HG02981 (cell line): ENCODE results near the gene SMCP.

Experiments used
- ATAC-seq: cut with Tn5 transposase; IDR thresholded peaks from one replicate; pipeline ENCODE4 v1.9.1; 2021; ENCODE audit warnings: mild to moderate bottlenecking, moderate library complexity; ENCODE audit not compliant: unreplicated experiment

Gene SMCP

DNA sequence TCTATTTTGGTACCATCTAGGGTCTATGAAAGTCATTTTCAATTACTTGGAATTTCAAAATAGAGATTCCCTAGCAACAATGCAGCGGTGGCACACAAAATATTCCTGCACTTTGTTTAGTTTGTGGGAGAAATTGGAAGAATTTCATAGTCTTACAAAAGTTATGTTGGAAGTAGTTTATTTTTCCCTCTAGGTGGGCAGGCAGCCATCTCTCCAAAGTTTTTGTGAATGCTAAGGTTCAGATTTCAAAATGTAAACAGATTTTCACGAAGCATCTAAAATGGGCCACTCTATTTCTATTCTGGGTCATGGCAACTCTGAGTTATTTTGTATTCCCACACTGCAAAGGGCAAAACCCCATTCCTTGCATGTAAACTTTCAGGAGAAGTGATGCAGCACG, 8.0 kb downstream of the SMCP start:
- ATAC-seq, result no peak

DNA sequence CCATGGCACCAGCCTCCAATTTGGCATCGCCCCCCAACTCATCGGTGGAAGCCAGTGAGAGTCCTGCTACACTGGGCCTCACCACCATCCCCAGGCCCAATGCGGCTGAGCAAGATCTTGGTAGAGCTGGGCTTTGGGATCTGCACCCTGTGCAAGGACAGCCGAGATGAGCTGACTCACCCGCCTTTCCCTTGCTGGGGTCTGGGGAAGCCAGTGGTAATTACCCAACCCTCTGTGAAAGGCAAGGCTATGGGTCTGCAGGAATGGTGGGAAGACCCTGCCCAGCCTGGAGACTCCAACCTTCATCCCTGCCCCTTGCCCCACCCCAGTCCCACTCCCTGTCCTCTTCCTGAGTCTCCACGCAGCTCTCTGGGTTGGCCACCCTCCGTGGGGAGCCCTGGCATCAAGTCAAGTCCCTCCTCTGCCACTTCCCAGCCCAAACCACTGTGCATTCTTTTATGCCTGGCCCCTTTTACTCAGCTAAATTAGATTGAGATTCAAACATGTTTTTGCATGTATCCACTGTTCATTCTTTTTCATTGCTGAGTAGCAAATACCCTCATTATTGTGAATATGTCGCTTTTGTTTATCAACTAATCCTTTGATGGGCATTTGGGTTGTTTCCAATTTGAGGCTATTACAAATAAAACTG, 8.8 kb downstream of the SMCP start:
- ATAC-seq, result no peak

DNA sequence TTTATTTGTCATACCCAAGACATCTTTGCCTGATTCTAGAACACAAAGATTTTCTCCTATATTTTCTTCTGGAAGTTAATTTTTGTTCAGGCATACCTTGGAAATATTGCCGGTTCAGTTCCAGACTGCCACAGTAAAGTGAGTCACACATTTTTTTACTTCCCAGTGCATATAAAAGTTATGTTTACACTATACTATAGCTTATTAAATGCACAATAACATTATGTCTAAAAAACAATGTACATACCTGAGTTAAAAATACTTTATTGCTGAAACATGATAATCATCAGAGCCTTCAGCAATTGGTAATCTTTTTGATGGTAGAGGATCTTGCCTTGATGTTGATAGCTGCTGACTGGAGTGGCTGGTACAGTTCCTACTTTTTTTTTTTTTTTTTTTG, 10.0 kb downstream of the SMCP start:
- no peak for ATAC-seq

DNA sequence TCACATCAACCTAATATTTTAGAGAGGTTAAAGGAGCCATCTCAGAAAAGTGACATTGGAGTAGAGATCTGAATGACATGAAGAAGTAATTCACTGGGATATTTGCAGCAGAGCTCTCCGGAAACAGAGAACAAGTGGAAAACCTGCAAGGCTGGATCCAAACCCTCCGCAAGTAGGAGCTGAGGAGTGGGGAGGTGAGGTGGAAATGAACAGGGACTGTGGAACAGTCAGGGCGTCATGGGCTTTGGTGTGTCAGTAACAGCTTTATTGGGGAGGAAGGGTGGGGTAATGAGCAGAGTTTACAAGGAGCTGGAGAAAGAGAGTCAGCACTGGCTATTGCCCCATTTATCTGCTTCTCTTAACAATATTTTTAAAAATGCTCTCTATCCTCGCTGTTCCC, 20.9 kb downstream of the SMCP start:
- ATAC-seq, result no peak

DNA sequence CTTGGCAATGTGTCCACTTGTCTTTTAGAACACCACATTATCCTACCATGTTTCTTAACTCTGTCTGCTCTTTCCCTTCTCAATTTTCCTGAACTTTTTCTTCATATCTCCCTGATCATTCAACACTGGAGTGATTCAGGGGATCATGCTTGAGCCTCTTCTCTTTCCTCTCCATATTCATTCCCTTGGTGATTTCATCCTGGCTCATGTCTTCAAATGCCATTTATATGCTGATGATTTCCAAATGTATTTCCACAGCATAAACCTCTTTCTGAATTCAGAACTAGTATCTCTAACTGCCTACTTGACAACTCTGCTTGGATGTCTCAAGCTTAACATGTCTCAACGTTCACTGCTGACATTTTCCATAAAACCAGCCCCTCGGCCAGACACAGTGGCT, 21.8 kb downstream of the SMCP start:
- ATAC-seq, result no peak

DNA sequence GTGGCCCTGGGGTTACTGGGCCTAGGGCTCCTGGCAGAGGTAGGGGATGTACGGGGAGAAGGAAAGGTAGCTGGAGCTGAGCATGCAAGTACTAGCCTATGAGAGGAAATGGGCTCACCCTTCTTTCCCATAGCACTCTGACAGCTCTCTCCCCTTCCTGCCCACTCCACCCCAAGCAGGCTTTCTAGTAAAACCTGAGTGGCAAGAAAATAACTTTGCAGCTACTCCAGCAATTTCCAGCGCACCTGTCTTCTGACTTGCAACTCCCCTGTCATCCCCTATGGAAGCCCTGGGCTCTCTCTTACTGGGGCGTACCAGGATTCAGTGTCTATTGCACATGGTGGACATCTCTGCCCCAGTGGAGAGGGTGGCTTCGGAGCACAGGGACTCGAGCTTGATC, 23.5 kb downstream of the SMCP start:
- ATAC-seq, result no peak

DNA sequence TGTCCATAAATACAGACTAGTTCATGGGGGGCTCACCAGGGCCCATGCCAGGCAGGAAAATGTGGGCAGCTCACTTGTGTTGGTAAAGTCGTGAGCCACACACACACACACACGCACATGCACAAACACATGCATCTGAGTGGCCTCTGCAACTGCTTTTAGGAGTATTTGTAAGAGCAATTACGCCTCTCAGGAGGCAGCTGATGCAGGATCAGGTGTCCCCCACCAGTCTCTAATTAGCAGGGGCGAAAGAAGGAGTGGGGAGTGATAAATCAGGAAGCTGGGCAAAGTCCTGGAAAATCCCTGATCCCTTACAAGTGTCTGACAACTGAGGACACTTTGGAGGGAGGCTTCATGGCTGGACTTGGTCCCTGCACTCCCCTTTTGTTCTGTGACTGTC, 24.5 kb downstream of the SMCP start:
- no peak for ATAC-seq

DNA sequence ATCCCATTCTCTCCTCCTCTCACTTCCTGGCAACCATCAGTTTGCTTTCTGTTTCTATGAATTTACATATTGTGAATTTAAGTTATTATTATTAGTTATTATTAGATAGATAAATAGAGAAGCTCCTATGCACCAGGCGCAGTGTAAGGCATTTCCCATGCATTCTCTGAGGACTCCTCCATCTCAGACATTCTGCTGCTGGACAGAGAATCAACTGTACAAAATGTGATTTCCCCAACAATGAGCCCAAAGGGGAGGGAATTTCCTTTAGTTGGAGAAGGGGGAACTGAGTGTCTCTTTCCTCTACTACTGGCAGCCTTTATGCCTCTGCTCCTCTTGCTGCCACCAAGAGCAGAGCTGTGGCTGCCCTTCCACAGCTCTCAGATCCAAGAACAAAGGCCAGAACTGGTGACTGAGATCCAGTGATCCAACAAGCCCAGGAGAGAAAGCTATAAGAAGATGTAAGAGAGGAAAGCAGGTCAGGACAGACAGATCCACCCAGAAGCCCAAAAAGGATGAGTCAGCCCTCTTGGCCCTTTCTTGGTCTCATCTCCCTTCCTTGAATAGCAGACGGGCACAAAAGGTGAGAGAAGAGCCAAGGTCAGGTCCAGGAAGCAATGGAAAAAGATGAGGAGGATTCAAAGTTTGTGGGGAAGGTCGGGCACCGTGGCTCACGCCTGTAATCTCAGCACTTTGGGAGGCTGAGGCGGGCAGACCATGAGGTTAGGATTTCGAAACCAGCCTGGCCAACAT, 26.7 kb downstream of the SMCP start:
- no peak for ATAC-seq

DNA sequence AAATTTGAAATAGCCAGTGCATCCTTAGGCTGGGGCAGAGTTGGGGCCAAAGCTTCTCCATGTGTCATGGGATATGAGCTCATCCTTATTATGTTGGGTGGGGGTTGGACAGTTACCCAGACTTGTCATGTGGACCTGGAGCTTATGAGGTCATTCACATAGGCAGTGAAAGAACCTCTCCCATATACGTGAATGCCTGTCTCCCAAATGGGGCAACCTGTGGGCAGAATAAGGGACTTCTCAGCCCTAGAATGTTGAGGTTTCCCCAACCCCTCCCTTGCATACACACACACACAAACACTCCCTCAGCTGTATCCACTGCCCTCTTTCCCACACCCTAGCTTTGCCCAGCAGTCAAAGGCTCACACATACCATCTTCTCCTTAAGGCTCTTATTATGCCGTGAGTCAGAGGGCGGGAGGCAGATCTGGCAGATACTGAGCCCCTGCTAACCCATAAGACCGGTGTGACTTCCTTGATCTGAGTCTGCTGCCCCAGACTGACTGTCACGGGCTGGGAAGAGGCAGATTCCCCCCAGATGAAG, 28.0 kb downstream of the SMCP start:
- no peak for ATAC-seq

DNA sequence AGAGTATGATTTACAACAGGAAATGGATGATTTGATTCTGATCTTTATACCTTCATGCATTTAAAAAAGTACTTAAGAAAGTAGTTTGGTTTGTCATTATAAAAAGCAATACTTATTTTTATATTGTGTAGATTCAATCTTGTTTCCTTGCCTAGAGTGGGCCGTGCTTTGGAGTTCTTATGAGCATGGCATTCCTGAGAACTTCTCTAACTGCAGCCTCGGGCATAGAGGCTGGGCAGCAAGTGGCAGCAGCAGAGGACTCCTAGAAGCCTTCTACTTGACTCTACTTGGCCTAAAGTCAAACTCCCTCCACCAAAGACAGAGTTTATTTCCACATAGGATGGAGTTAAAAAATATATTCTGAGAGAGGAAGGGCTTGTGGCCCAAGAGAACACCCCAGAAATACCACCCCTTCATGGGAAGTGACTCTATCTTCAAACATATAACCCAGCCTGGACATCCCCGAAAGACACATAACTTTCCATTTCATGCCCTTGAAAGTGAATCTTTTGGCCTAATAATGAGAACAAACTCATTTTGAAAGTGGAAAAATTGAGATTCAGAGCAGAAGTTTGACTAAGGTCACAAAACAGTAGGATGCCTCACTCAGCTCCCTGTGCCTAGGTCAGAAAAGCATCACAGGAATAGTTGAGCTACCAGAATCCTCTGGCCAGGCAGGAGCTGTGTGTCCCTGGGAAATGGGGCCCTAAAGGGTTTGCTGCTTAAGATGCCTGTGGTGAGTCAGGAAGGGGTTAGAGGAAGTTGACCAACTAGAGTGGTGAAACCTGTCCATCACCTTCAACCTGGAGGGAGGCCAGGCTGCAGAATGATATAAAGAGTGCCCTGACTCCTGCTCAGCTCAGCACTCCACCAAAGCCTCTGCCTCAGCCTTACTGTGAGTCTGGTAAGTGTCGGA, 29.8 kb downstream of the SMCP start, which contains the start of gene IVL:
IVL (plus strand) TSS at position 861 of the 916 bp plus-strand sequence. CDS start 1,252 bp downstream, outside the sequence.
- no peak for ATAC-seq

DNA sequence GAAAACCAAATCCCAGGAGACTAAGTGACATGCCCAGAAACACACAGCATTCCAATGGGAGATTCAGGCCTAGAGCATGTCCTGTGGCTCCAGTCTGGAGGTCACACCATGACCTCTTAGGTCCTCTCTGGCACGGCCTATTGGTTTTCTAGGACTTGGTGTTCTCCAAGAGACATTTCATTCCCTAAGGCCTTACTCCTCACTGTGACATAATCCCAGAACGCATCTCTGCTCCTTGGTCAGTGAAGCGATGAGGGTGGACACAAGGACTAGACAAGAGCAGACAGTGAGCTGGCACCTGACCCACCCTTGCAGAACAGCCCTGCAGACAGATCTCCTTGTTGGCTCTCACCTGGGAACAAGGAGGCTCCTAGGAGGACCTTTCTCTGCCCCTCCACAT, 31.1 kb downstream of the SMCP start:
- ATAC-seq, result no peak

DNA sequence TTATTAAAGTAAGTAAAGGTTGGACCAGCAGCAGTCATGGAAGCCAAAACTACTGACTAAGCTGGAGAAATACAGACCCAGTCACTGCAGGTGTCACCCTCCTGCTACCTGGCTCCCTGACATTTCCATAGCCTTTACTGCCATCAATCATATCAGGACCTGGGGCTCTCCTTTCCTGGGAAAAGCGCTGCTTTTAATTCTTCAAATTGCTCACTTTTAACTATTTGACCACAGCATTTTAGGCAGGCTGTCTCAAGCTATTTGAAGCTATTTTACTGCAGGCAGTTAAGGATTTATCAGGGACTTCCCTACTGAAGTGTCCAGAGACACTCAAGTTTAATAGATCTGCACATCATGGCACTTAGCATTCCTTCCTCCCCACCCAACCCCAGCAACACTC, 34.3 kb downstream of the SMCP start:
- ATAC-seq, result no peak

DNA sequence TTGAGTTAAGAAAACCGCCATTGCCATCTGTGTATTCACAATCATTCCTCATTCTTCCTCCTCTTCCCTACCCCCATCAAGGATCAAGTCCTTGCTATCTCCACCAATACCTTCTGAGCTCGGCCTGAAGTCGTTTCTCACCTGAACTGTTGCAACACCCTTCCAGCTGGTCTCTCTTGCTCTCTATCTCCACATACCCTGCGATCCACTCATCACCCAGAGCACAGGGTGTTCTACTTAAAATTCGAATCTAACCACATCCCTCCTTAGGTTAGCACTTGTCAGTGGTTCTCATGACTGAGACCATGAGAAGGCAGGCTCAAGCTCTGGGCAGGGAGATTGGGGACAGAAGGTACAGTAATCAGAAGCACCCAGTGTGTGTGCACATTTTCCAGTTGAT, 34.8 kb downstream of the SMCP start:
- no peak for ATAC-seq

DNA sequence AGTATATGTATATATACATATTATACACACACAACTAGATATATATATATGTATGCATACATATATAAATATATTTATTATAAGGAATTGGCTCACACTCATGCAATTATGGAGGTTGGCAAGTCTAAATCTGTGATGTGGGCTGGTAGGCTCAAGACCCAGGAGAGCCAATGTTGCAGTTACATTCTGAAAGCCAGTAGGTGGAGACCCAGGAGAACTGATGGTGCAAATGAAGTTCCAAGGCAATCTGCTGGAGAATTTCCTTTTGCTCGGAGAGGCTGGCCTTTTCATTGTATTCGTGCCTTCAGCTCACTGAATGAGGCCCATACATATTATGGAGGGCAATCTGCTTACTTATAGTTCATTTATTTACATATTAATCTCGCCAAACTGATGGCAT, 39.7 kb downstream of the SMCP start:
- ATAC-seq, result no peak

DNA sequence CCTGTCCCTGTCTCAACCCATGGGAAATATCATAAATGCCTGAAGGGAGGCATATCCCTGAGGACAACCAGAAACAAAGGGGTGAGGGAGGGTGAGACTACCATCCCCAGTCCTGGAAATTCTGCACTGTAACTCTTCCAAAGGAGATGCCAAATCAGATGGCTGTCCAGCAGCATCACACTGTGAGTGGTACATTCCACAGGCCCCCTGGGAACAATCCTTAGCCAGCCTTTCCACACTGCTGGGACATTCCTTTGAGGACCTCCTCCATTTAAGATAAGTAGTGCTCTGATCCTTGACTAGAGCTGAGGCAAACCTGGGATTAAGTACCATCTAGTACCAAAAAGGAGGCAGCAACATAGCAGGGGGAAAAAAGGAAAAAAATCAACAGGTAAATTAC, 40.9 kb downstream of the SMCP start:
- ATAC-seq, result no peak

DNA sequence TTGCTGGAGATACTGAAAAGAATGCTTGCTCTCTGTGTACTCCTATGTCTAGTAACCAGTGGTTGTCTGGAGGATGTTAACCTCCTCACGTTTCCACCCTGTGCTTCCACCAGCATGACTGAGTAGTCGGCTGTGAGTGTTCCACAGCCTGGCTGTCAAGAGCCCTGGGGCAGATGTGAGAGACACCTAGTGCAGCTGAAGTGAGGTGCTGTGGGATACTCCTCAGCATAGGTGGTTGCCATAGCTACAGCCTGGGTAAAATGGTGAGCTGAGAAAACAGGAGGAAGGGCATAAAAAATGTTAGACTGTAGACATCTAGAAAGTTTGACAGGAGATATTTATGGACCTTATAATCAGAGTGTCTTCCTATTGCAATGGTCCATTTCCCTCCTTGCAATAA, 46.1 kb downstream of the SMCP start:
- ATAC-seq, result no peak

DNA sequence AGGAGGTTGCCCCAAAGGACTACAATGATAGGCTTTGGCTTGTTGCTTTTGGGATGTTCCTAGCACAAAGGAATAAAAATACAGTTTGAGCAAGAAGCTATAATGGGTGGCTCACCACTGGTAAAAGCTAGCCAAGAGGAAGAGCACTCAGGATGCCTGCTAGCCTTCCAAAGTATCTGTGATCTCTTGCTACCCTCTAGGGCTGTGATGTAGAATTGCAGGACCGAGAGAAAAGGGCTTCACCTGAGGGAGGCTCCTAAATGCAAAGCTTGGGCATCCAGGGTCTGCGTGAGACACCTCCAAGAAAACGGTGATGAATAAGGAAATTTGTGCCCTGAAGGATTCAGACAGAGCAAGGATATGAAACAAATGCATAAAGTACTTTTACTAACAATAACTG, 48.0 kb downstream of the SMCP start:
- ATAC-seq, result no peak

DNA sequence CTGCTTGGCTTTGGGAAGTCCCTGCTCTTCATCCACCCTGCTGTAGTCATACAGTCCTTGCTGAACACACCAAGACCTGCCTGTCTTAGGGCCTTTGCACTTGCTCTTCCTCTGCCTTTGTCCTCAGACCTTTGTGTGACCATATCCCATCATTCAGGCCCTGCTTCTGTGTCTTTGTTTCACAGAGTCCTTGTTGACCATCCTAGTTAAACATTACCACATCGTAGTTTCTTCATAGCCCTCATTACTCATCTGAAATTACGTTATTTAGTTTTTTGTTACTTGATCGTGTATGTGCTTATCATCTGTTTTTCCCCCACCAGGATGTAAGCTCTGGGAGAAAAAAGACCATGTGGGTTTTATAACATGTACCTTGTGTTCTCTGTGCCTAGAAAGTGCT, 50.5 kb downstream of the SMCP start:
- ATAC-seq, result no peak

DNA sequence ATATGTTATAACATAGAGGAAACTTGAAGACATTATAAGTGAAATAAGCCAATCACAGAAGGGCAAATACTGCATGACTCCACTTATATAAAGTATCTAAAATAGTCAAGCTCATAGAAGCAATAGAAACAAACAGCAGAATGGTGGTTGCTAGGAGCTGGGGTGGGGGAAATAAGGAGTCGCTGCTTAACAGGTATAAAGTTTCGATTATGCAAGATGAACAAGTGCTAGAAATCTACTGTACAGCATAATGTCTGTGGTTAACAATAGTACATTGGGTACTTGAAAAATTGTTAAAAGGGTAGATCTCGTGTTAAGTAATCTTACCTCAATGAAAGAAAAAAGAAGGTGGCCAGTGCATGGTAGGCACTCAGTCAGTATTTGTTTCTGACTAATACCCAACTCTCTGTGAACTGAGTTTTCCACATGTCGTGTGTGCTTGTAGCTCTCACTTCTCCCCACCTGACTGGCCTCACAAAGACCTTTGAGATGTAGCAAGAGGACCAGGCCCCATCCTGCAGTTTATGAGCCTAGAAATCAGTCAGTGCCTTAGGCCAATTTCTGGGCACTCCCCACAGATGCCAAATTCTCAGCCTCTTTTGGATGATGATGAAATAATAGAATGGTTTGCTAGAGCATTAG, 54.2 kb downstream of the SMCP start:
- no peak for ATAC-seq

DNA sequence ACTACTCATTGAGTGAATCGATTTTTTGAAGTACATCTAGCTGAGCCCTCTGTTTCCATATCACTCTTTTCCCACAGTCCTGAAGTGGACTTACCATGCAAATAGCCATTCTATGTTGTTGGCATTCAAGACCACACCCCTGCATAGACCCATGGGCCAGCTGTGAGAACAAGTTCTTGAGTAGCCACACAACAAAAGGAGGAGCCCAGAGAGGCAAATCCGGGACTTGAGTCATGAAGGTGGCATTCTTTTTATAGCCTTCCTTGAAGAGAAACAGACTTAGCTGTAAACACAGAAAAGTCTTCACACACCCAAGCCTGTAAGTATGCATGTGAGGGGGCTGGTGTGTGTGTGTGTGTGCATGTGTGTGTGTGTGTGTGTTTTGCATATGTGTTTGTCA, 55.1 kb downstream of the SMCP start:
- ATAC-seq, result no peak
